Measurements from ENCODE around the gene DLG1.

The DLG1 gene

DNA sequence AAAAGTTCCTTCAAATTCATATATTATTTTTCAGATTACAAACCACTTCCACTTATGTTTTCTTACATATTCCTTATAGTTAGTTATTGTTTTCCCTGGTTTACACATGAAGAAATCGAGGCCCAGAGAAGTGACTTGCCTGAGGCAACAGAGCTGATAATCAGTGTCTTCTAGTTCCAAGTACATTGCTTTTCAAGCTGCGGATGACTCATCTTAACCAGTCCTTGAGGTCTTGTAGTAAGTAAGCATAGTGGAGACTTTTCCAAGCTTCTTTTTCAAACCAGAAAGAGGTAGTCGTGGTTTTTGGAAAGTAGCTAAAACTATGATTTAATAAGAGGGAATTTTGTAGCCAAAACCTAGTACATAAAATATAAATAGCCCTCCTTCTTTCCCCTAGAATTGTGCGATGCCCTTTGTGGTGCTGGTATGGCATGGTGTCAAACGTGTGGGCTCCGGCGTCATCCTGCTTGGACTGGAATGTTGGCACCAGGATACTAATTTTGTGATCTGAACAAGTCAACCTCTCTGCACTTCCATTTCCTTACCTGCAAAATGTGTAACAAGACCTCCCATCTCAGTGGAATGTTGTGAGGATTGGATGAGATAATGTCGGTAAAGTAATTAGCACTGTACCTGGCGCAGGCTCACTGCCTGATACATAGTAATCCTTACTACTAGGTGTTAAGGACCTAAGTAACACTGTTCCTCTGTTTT, 19.0 kb upstream of the DLG1 start:
- no peak for DNase-seq

DNA sequence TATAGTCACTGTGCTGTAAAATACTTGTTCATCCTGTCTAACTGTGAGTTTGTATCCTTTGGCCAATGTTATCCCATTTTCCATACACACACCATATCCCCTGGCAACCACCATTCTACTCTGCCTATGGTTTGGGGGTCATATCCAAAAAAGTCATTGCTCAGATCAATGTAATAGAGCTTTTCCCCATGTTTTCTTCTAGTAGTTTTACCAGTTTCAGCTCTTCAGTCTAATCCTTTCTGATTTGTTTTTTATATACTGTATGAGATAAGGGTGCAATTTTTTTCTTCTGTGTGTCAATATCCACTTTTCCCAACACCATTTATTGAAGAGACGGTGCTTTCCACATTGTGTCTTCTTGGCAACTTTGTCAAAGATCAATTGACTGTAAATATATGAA, 14.0 kb upstream of the DLG1 start:
- no peak for DNase-seq

- no peak for DNase-seq
These were observed 13.2 kb upstream of the DLG1 start for GRCh38 chr3:197311591-197311990.

- DNase-seq: no peak
These were observed 11.3 kb upstream of the DLG1 start for GRCh38 chr3:197309528-197310361.

DNA sequence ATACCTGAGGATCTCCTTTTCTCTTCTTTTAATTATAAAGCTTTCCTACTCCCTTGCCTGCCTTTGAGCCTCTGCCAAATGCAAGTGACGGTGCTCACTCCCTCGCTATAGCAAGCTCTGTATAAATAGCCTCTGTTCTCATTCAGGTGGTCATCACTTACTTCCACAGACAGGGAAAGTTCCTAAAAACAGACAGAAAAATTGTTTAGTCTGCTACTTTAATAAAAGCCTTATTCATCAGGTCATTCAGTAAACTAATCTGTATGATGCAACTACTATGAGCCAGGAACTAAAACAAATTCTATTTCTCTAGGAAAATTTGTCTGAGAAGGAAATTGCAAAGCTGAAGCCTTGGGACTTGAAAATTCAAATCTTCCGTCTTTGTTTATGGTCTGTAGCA, 10.2 kb upstream of the DLG1 start:
- DNase-seq: no peak

DNA sequence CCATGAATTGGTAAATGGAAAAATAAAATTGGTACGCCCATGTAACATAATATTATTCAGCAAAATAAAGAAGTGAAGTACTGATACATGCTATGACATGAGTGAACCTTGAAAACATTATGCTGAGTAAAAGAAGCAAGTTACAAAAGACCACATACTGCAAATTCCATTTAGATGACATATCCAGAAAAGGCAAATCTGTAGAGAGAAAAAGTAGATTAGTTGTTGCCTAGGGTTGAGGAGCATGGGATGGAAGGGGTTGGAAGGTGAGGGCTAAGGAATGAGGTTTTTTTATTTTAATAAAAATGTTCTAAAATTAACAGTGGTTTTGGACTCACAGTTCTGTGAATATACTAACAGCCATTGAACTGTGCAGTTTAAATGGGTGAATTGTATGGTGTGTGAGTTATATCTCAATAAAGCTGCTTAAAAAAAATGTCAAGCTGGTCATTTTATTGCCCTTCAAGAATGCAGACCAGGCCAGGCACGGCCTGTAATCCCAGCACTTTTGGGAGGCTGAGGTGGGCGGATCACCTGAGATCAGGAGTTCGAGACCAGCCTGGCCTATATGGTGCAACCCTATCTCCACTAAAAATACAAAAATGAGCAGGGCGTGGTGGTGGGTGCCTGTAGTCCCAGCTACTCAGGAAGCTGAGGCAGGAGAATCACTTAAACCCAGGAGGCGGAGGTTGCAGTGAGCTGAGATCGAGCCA, 8.1 kb upstream of the DLG1 start:
- no peak for DNase-seq

- no peak for DNase-seq
These were observed 7.4 kb upstream of the DLG1 start for GRCh38 chr3:197305854-197306253.

- no peak for DNase-seq
These were observed 5.0 kb upstream of the DLG1 start for GRCh38 chr3:197303452-197303851.

DNA sequence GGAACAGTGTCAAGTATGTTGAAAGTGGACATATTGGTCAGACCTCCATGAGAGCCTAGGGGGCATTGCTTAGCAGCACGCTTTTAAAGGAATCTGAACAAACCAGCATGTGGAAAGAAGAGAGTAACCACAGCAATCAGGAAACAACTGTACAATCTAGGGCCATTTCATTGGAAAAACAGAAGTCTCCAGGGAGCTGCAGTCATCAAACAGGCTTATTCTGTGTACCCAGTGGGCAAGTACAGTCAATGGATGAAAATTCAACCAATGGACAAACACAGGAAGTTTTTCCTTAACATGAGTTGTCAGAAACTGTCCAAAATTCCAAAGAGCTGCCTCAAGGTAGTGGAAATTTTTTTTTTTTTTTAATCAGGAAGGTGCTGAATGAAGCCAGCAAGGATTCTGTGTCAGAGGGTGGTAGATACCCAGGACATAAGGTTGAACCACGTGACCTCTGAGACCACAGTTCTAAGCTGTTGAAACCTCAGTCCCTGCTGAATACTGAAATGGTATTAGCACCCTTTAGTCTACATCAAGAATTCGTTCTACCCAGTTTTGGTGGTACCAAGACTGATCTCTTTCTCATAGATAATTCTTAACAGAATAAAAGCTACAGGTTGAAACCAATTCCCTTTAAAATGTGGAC, 4.4 kb upstream of the DLG1 start:
- DNase-seq: no peak

- no peak for DNase-seq
These were observed 3.6 kb upstream of the DLG1 start for GRCh38 chr3:197302033-197302432.

- no peak for DNase-seq
These were observed 1.9 kb upstream of the DLG1 start for GRCh38 chr3:197300361-197300760.

DNA sequence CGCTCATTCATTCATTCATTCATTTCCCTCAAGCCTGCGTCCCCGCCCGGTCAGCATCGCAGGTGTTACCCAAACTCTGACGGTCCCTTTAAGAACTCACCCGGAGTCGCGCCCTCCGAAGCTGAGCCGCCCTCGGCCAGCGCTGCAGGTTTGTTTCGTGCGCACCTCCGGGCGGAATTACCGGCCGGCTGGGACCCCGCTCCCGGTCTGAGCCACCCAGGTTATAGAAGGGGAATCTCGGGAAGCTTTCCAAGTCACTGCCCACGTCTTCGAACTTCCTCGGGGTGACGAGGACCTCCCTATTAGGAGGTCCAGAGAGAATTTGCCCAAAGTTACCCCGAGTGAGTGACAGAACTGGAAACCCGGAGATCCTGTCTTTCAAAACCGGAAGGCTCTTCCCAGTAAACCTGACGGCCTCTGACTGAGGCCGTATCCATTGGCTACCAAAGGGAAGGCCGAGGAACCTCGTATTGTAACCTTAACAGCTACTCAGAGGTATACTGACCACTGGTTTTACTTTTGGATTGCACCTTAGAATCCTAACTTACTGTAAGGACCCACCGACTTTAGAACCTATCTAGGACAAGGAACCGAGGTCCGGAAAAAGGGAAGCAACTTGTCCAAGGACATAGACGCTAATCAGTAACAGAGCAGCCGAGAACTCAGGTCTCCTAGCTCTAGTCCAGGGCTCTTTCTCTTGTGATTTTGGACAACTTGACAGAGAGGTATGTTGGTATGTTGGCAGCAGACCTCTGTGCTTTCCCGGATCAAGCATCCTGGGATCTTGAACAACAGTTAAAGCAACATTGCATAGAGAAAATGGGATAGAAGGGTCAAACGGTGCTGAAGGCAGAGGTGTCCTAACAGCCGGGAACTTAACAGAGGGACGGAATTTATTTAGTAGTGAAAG, 788 bp upstream of the DLG1 start:
- DNase-seq: peak; percentile 3 to 7

DNA sequence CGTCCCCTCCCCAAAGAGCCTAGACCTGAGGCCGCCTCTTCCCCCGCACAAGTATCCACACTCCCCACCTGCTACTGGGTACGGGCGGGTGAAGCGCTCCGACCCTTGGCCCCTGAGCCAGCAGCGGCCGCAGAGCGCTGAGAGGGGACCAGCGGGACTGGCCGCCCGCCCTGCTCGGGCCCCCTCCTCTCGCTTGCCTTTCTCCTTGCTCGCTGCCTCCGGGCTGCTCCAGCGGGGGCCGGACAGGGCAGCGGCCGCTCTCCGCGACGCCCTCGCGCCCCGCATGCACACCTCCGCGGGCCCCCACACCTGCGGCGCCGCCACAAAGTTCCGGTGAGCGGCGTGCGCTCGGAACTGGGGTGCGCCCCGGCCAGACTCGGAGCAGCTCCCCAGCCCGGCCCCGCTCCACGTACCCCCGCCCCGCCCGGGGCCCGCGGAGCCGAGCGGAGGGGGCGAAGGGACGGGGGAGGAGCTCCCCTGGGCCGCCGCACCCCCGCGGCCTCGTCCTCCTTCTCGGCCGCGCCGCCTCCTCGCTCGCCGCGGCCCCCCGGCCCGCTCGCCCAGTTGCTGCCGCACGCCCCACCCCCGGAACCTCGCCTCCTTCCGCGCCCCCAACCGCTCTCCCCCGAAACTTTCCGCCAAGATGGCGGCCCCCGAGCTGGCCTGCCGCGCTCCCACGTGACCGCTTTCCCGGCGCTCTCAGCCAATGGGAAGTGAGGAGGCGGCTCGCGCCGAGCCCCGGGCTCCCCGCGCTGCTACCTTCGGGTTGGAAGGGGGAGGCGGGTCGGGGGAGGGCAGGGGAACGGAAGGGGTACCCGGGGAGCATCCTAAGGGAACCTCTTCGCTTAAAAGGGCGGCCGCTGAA, 704 bp downstream of the DLG1 start:
- peak; percentile 84 to 87 for DNase-seq

DNA sequence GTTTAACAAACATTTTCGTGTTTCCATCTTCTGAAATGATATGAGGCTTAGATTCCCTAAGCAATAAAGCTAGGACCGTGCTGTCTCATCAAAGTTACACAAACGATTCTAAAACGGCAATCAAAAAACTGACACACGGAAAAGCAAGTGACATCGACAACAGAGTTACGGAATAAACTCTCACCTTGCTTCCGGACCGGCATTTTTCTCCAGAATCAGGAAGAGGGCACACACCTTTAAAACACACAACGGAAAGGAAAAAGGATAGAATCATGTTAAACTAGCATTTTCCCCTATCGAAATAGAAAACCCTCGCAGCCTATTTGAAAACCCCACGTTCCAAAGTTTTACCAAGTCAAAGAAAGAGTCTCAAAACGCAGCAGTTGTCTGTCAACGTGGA, 1.4 kb downstream of the DLG1 start:
- no peak for DNase-seq

DNA sequence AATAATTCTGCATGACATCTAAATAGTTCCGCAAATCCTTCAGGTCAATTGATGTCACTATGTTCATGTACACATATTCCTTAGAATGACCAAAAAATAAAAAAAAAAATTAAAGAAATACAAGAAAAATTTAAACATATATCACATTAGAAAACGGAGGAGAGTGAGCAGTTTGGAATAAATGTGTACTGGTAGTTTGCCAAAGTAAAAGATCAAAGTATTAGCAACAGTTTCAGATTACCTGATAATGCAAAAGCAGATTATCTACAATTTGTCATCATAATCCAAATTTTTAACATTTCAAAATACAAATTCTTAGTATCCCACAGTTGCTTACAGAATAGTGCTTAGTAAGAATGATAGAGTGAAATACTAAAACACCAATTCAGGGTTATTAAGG, 1.9 kb downstream of the DLG1 start:
- no peak for DNase-seq

DNA sequence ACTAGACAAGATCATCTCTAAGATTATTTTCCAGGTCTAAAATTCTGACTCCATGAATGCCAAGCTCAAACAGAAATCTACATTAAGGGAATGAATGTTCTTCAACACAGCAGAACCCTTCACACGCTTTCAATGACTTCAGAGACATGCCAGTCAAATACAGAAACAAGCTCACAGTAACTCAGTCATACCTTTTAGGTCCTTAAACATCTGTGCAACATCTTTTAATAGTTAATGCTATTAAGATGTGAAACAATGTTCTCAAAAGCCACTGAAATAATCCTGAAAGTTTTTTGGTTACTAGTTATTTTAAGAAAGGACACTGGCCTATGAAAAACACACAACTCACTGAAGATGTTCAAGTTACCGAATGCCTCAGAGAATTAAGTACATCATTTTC, 2.5 kb downstream of the DLG1 start:
- DNase-seq: no peak

DNA sequence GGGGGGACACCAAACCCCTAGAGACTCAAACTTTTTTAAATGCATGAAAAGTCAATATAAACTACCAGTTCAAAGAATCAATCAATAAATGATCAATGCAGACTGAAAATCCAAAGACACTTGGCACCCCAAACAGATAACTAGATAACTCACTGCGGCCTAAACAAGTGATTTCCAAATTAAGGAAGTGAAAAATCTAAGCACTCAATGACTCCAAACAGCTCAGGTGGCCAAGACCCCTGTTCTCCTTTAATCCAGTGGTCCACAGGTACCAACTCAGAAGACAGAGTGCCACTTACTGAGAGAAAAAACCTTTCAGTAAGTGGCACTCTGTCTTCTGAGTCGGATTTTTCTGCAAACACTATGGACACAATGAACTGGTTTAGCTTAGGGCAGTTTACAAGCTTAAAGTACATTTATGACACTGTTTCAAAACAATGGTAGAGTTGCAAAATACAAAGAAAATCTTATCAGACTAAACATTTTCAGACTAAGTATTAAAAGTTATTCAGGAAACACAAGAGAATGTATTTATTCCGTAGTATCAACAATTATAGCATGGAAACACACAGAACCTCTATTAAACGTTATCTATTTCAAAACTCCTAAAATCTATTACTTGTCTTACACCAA, 4.7 kb downstream of the DLG1 start:
- no peak for DNase-seq

GRCh38 chr3:197292648-197293047, 5.8 kb downstream of the DLG1 start:
- DNase-seq: no peak

- no peak for DNase-seq
These were observed 6.2 kb downstream of the DLG1 start for GRCh38 chr3:197292083-197292646.

DNA sequence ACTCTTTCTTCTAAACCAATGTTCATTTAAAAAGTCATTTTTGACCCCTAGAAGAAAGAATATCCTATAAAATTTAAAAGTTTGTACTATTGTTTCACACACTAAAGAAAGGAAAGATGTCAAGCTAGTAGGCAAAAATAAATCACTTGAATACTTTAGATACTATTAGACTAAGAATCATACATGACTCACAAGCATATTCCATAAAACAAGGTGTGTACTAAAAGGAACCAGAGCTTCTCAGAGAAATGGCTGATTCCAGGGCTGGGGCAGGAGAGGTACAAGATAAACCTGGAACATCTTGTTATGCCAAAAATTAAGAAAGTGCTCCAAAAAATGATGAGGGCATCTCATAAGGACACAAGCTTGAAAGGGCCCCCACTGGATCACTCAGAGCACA, 8.7 kb downstream of the DLG1 start:
- DNase-seq: no peak

All from activated CD4-positive, alpha-beta T cell treated with anti-CD3 and anti-CD28 coated beads, Interleukin-2, amount 50 U/mL, for 4 hours (primary cell).